HG02623 (cell line): ENCODE data around the gene ANGPTL4.

ENCODE experiments used
- ATAC-seq: cut with Tn5 transposase; IDR thresholded peaks from one replicate; pipeline ENCODE4 v1.9.1; 2021; ENCODE audit warnings: moderate library complexity; ENCODE audit not compliant: unreplicated experiment

Gene ANGPTL4

DNA sequence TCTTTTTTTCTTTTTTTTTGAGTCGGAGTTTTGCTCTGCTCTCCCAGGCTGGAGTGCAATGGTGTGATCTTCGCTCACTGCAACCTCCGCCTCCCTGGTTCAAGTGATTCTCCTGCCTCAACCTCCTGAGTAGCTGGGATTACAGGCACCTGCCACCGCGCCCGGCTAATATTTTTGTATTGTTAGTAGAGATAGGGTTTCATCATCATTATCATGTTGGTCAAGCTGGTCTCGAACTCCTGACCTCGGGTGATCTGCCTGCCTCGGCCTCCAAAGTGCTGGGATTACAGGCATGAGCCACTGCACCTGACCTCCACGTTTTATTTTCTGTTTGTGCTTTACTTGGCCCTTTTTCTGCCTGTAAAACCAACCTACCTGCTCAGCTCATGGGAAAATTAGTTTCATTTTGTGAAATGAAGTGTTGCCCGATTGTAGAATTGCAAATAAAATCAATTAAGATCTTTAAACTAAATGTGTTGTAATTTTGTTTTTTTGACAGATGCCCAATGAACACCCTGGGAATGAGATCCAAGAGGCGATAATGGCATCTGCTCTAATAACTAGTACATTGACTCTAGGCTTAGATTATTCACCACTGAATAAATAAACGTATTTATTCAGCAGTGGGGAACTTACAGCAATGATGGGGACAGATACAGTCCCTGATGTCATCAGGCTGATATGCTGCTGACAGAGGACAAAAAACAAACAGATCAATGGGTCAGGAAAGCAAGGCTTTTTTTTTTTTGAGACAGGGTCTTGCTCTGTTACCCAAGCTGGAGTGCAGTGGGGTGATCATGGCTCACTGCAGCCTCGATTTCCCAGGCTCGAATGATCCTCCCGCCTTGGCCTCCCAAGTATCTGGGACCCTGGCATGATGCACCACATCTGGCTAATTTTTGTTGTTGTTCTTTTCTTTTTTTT is 24.0 kb downstream of the ANGPTL4 start:
- no peak for ATAC-seq

GRCh38 chr19:8388612-8388958 is 24.6 kb downstream of the ANGPTL4 start:
- ATAC-seq = no peak

- ATAC-seq = peak; percentile 89
These were observed 26.1 kb downstream of the ANGPTL4 start, which contains the start of gene RAB11B for GRCh38 chr19:8389891-8390616. RAB11B (plus strand) TSS chr19:8390360; CDS start chr19:8390417, 57 bp downstream.

DNA sequence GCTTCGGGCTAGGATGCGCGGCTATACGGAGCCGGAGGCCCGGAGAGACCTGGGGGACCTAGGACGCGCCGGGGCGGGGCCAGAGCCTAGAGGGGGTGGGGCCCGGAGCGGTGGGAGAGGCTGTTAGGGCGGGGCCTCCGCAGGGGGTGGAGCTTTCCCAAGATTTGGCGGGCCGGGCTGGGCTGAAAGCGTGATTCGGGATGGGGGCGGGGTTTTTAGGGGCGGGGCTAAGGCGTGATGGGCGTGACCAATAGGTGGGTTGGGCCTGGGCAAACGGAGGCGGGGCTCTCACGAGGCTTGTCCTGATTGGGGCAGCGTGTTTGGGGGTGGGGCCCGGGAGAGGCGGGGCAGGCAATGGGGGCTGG is 26.6 kb downstream of the ANGPTL4 start:
- ATAC-seq = peak; percentile 25

- ATAC-seq = no peak
These were observed 27.5 kb downstream of the ANGPTL4 start for GRCh38 chr19:8391198-8392016.

GRCh38 chr19:8392017-8392591 is 28.1 kb downstream of the ANGPTL4 start:
- no peak for ATAC-seq

DNA sequence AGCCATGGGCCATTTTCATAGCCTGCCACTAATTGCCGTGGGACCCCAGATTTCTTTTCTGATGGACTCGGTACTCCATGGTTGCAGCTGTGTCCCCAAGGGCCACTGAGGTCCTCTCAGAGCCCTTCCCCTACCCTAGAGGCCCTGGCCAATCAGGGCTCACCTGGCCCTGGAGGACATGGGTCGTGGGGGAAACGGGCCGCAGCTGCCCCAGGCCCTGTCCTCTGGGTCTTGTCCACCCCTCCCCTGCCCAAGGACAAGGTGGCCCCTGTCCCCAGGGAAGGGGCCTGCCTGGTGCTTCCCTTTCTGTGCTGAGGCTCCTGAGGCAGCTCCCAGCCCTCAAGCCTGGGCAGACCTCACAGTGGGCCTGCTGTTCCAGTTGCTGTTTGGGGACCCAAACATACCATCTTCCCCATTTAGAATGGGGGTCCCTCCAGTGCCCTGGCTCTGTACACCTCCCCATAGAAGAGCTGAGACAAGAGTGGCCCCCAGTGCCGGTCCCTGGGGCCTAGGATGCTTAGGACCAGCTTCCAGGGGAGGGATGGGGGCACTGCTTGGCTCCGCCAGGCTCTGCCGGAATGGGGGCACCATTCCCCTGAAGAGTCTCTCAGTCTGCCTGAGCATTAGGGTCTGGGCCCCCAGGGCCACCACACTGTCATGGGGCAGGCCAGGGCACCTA is 29.4 kb downstream of the ANGPTL4 start:
- no peak for ATAC-seq

DNA sequence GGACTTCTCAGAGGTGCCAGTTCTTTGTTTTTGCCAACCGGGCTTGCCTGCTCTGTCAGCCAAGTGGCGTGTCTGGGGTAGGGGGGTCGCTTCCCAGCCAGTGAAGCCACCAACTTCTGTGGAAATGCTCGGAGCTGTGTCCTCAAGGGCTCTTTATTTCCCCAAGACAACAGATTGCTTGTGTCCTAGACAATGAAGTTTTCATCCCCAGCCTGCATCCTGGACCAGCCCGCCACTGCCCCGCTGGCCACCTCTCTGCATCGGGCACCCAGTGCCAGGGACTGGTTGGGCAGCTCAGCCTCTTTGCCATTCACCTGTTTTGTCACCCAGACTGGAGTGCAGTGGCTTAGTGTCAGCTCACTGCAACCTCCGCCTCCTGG is 29.9 kb downstream of the ANGPTL4 start:
- no peak for ATAC-seq

DNA sequence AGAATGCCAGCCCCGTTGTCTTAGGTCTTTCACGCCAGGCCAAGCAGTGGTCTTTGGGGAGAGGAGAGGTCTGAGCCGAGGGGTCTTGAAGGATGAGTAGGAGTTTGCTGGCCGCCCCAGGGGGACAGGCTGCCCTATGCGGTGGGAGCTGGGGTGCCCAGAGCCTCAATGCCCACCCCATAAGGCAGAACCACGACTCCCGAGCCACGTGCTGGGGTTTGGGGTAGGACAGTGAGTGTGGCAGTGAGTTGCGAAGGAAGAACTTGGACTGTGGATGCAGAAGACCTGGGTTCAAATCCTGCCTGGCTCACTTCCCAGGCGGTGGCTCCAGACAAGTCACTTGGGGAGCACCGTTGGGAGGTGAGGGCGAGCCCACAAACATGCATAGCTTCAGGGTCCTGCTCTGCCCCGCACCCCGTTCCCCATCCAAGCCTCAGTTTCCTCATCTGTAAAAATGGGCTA is 31.7 kb downstream of the ANGPTL4 start:
- no peak for ATAC-seq

DNA sequence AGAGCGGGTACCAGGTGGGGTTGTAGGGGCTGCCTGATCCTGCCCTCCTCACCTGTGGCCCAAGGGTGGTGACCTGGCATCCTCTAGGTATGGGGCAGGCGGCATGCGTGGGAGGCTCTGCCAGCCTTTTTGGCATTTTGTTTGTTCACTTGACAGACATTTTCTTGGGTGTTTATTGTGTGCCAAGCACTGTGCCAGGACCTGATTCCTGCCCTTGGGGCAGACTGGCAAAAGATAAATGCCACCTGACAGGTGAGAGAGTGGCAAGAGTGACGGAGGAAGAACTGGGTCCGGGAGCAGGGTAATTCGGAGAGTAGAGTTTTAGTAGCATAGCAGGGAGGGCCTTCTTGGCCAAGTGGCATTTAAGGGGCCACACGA is 32.2 kb downstream of the ANGPTL4 start:
- no peak for ATAC-seq

GRCh38 chr19:8396563-8397203 is 32.7 kb downstream of the ANGPTL4 start:
- no peak for ATAC-seq

DNA sequence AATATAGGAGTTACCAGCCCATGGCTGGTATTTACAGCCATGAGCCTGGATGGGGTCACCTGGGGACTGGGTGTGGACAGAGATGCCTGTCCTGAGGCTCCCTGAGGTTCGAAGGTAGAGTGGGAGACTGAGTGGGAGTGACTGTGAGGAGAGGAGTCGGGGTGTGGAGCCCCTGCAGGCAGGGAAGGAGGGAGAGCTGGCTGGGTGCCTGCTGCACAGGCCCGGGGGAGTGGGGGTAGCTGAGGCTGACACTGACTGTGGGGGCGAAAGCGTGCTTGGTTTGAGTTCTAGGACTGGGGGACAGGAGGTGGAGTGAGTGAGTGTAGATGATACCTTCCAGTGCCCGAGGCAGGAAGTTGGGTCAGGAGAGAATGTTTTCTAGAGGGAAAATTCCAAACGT is 33.3 kb downstream of the ANGPTL4 start:
- ATAC-seq = no peak

- no peak for ATAC-seq
These were observed 33.9 kb downstream of the ANGPTL4 start for GRCh38 chr19:8397746-8398310.

GRCh38 chr19:8398311-8398771 is 34.4 kb downstream of the ANGPTL4 start:
- ATAC-seq = no peak

DNA sequence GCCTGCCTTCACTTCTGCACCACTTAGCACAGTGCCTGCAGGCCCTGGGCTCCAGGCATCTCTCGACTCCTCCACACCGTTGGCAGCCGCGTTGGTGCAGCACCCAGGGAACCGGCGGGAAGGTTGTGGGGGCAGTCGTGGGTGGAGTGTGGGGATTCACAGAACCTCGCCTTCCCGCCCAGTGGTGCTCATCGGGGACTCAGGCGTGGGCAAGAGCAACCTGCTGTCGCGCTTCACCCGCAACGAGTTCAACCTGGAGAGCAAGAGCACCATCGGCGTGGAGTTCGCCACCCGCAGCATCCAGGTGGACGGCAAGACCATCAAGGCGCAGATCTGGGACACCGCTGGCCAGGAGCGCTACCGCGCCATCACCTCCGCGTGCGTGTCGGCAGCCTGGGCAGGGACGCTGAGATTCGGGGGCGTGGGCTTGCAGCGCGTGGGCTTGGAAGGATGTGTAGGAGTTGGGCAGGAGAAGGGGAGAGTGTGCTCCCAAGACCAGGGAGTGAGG is 35.8 kb downstream of the ANGPTL4 start:
- ATAC-seq = no peak

DNA sequence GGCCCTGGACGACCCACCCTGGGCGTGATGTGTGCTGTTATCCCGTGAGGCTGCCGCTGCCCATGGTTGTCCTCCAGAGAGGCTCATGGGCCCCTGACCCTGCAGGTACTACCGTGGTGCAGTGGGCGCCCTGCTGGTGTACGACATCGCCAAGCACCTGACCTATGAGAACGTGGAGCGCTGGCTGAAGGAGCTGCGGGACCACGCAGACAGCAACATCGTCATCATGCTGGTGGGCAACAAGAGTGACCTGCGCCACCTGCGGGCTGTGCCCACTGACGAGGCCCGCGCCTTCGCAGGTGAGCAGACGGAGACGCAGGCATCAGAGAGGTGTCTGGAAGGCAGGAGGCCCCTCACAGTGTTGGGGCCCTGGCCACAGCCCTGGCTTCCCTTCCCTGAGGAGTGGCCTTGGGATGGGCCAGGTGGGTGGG is 38.0 kb downstream of the ANGPTL4 start:
- ATAC-seq = no peak

GRCh38 chr19:8403098-8403819 is 39.3 kb downstream of the ANGPTL4 start:
- no peak for ATAC-seq

- no peak for ATAC-seq
These were observed 39.8 kb downstream of the ANGPTL4 start for GRCh38 chr19:8403820-8404109.
